TTC549 (cell line): ENCODE measurements around the gene GGA2.
"Not testable (repeated sequence)": the region's sequence is repeated elsewhere in the genome, so short reads cannot be mapped to it uniquely, and the experiment has no call there.

Source experiments
- FAIRE-seq: peaks from 2 replicates; lab custom pipeline; 2012; peaks lifted over from hg19 to GRCh38; lab: Jason Lieb, UNC

The GGA2 gene

DNA sequence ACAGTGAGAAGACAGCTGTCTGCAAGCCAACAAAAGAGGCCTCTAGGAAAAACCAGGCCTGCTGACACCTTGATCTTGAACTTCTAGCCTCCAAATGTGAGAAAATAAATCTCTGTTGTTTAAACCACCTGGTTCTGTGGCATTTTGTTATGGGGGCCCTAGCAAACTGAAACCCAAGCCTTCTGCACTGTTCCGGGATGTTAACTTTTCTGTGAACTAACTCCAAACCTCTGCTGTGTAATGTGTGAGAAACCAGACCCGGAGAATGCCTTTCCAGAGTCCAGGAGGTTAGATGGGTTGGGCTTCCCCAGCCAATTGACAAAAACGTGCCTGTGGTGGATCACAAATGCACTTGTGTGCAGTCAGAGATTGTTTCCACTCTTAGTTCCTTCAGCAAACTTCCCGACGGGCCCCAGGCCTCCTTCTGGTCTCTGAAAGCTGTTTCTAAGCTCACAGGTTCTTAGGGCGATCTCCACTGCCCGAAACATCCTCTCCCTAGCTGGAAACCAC, 13.6 kb upstream of the GGA2 start:
- no peak for FAIRE-seq

DNA sequence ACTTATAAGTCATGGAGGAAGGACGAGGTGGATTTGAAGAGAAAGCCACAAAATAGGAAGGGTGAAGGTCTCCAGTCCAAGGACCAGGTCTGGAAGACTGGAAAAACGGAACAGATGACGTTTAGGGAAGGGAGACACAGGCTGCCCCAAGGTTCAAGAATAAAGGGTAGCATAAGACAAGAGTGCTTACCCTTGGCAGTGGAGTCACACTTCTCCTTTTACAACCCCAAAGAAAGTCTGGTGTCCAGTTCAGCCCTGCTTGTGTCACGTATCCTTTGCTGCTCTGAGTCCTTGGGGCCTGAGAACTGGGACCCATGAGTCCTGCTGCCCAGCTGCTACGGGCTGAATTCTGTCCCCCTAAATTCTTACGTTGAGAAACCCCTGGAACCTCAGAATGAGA, 13.0 kb upstream of the GGA2 start:
- FAIRE-seq = no peak

DNA sequence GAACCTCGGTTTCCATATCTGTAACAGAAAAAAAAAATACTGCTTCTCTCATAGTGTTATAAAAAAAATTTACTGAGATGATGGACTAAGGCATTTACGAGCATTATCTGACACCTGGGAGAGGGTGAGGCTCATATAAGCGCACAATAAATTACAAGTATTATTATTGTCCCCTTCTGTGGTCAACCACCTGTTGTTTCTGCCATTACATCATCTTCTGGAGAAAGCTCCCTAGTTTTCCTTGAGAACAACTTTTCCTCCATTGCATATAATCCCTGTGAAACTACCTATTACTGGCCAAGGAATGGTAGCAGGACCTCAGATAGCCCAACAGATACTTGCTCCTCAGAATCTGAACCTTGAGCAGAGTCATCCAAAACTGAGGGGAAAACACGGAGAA, 11.7 kb upstream of the GGA2 start:
- no peak for FAIRE-seq

DNA sequence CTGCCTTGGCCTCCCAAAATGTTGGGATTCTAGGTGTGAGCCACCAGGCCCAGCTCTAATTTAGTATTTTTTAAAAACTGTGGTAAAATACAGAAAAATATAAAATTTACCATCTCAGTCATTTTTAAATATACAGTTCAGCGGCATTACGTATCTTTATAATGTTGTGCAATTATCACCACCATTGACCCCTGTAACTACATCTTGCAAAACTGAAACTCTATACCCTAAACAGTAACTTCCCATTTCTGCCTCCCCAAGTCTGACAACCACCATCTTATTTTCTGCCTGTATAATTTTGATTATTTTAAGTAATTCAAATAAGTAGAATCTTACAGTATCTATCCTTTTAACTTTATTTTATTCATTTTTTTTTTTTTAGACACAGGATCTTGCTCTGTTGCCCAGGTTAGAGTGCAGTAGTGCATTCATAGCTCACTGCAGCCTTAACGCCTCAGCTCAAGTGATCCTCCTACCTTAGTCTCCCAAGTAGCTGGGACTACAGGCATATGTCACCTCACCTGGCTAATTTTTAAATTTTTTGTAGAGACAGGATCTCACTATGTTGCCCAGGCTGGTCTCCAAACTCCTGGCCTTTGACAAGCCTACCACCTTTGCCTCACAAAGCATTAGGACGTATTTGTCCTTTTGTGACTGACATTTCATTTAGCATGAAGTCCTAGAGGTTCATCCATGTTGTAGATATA, 10.9 kb upstream of the GGA2 start:
- FAIRE-seq = no peak

DNA sequence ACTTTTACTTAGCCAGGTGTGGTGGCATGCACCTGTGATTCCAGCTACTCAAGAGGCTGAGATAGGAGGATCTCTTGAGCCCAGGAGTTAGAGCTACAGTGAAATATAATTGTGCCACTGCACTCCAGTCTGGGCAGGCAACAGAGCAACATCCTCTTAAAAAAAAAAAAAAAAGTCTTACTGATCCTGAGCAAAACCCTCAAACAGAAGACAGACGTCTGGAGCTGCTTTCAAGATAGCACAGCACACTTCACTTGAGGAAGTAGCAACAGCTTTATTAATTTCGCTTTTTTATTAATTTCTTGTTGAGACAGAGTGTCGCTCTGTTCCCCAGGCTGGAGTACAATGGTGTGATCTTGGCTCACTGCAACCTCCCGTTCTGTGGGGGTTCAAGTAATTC, 10.2 kb upstream of the GGA2 start:
- no peak for FAIRE-seq

DNA sequence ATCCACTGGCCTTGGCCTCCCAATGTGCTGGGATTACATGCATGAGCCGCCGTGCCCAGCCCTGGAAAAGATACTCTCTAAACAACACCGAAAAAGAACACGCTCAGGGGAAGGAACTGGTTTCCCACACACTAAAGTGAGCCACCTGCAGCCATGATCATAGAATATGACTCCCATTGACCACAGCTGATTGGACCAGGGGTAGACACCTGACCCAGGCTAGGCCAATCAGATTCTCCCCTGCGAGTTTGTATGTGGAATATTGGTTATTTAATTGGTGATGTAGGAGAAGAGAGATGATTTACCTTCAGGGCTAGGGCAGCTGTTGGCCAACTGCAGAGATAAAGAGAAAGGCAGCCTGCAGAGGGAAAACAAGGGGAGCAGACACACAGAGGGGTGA, 9.0 kb upstream of the GGA2 start:
- no peak for FAIRE-seq

DNA sequence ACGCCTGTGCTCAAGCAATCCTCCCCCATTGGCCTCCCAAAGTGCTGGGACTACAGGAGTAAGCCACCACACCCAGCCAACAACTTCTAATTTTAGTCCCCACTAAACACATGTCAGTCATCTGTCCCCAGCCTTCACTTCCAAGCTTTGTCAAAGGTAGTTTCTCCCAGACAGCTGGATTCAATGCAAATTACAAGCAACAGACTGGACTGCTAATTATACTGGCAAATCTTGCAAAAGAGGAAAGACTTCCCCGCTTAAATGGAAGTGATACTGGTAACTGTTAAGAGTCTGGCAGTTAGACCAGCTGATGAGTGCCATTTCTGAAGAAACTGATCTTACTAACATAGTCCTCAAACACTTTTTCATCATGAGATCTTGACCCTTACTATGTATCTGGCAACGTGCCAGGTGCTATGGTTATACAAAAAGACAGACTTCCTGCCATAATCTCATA, 8.2 kb upstream of the GGA2 start:
- FAIRE-seq = no peak

DNA sequence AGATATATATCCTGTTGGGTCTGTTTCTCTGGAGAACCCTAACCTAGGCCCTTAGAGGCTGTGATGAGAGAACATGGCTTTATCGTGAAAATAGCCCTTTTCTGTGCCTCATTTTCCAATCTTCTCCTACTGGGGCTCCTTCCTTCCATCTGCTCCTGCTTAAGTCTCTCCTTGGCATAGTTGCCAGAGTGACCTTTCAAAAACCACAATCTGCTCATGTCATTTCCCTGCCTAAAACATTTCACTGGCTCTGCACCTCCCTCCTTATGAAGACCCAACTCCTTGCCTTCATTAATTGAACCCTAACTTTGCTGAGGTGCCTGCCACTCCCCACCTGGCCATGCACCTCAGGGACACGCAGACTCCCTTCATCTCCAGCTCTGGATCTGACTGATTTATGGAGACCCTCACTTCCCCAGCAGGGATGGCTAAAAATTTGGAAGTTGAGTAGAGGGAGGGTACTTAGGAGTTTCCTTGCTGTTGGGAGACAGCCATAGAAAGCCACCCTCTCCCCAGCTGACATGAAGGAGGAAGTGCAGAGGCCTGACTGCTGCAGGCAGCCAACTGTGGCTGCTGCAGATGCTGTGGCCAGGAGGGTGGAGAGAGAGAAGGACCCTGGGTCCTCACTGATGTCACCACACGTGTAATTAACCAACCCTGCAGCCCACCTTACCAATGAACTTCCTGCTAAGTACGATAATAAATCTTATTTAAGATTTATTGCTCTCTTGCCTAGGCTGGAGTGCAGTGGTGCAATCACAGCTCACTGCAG, 6.3 kb upstream of the GGA2 start:
- FAIRE-seq = no peak

DNA sequence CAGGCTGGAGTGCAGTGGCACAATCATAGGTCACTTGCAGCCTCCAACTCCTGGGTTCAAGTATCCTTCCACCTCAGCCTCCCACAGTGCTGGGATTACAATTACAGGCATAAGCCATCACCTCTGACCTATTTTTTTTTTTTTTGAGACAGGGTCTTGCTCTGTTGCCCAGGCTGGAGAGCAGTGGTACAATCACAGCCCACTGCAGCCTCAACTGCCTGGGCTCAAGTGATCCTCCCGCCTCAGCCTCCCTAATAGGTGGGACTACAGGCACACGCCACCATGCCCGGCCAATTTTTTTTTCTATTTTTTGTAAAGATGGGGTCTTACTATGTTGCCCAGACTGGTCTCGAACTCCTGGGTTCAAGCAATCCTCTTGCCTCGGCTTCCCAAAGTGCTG, 5.6 kb upstream of the GGA2 start:
- FAIRE-seq = no peak

DNA sequence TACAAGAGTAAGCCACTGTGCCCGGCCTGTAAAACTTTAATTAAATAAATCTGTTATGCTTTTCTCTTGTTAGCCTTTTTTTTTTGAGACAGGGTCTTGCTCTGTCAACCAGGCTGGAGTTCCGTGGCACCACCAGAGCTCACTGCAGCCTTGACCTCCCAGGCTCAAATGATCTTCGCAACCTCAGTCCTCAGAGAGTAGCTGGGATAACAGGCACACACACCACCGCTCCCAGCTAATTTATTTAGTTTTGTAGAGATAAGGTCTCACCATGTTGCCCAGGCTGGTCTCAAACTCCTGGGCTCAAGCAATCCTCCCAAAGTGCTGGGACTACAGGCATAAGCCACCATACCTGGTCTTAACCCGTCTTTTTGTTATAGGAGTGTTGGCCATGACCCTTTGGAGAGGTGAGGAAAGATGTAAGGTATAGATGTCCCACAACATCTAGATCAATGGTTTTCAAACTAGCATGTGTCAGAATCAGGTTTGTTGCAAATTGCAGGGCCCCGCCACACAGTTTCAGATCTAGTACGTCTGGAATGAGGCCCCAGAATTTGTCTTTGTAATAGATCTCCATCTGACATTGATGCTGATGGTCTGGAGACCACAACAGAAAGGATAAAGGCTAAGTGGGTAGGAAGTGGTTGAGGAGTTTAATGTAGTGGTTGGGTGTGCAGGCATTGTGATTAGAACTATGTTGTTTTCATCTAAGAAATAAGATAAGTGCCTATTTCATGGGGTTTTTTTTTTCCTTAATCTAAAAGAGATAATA, 4.3 kb upstream of the GGA2 start:
- FAIRE-seq = no peak

DNA sequence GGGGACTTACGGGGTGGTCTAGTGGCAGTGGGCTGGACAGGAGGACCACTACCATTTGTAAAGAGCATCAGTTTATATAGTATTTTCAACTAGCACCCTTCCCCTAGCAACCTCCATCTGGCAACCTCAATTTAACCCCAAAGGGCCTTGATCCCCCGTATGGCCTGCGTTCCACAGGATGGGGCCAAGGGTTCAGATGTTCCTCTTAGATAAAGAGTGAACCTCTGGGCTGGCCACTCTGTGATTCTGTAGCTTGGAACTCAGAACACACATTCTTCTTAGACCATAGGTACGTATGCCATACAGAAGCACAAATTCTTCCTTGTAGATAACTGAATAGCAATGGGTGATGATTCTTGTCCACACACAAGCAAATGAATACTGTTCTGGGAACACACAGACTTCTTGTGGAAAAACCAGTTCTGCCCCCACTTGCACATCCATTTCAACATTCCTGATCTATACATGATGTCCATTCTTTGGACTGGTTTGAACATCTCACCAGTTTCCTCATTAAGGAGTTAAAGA, 1.9 kb upstream of the GGA2 start:
- no peak for FAIRE-seq

DNA sequence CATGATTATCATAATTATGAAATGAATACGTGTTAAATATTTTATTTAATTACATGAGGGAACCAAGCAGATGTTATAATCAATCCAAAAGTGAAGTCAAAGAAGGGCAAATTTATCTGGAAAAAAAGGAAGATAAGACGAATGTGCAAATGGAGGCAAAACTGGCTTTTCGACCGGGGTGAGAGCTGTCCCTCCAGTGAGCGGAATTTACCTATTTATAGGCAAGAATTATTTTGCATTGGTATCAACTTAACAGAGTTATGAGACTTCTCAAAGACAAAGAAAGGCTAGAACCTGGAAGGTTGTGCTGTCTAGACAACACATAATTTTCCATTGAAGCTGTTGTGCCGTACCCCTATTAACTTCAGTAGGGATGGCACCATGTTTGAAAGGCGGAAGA, 1.4 kb upstream of the GGA2 start:
- FAIRE-seq = no peak

DNA sequence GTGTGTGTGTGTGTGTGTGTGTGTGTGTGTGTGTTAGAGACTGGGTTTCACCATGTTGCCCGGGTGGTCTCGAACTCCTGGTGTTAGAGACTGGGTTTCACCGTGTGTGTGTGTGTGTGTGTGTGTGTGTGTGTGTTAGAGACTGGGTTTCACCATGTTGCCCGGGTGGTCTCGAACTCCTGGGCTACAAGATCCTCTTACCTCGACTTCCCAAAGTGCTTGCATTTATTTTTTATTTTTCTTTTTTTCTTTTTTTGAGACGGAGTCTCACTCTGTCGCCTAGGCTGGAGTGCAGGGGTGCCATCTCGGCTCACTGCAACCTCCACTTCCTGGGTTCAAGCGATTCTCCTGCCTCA, 599 bp upstream of the GGA2 start:
- FAIRE-seq = not testable (repeated sequence)

DNA sequence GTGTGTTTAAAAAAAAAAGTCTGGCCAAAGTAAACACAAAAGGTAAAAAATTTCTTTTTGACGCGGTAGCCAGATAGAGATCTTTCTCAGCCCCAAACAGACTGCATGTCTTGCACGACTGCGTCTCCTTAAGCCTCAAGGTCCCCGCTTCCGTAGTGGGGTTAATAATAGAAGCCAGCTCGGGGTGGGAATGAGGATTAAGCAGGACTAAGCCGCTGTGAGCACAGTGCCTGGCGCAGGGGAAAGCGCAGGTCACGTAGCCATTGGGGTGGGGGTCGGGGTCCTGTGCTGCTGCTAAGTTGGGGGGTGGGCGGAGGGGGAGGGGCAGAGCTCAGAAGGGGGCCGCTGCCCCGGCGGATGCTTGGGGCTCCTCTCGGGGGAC, 521 bp downstream of the GGA2 start:
- no peak for FAIRE-seq

DNA sequence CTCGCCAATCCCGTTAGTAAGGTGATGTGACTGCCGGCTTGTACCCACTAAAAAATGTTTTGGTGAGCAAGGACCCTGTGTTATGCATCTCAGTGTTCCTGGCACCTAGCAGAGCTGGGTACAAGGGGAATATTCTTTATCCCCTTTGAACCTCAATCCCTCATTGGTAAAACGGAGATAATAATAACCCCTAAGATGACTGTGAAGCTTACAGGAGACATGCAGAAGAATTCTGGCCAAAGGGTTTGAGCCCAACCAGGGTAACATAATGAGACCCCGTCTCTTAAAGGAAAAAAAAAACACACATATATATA, 896 bp downstream of the GGA2 start:
- no peak for FAIRE-seq

DNA sequence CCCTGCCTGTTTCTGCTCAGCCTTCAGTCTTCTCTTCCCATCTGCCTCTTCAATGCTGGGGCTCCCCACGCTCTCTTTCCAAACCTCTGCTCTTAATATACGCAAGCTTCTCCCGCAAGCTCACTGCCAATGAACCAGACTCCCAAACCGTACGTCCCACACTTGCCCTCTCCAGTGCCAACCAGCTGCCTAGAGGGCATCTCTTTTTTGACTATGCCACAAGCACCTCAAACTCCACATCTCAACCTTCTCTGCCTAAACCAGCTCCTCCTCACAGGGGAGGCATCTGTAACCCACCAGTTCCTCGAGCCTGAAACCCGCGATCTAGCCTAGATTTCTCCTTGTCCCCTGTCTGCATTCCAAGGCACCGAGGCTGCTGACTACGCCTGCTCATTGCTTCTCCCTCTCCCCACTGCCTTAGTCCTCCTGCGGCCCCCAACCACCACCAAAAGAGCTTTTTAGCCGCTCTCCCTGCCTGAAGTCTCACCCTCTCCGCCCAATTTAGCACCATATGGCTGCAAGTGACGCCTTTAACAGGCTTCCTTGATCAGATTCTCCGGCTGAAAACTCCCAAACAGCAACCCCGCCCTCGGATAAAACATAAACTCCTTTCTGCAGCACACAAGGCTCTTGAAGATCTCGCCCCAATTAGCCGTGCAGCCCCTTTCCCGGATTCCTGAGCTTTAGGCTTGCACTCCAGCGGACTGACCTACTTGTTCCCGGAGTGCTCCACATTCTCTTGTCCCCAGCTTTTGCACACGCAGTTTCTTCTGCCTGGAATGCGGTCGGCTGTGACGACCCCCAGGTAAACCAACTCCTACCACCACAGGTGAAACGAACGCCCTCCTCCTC, 1.5 kb downstream of the GGA2 start:
- no peak for FAIRE-seq

DNA sequence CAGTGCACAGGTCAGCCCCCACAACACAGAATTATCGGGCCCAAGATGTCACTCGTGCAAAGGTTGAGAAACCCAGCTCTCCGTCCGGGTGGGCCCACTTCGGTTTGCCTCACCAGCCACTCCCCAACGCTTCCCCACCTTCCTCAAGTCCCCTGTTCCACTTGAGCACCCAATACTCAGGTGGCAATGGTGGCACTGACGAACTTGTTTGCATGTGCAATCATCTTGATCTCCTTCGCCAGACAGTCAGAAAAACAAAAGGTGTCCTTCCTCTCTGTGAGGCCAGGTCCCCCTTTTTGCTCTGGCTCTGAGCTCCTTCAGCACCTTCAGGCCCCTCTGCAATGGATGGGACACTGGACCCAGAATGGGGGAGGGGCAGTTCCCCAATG, 3.7 kb downstream of the GGA2 start:
- no peak for FAIRE-seq

DNA sequence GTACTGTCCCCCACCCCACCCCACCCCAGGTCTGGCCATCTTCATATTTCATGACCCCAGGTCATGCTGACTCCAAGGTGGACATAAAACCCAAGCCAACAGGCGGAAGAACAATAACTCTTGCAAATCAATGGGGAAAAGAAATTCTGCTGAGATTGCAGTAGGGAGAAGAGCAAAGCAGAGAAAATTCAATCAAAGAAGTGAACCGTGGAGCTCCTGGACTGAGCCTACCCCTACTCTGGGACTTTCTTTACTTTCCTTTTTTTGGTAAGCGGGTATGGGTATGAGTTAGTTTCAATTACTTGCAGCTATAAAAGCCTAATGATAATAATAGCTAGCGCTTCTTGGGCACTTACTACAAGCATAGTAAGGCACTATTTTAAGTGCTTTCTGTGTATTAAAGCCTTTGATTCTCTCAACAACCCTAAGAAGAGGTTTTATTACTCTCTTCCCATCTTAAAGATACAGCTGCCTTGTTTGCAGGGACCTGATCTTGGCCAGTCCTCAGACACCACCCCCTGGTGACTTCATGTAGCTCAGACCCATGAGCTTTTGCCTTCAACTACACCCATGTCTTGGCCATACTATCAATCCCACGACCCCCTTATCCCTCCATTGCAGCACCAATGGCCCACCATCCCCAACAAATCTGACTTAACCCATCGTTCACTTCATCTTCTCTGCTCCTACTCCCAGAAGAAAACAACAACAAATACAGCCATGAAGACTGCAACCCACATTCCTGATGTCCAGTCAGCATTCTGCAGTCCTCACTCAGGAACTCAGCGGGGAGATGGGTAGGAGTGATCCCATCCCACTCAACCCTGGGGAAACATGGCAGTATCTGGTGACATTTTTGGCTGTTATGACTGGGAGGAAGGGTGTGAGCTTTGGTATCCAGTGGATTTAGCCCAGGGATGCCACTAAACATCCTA, 4.4 kb downstream of the GGA2 start:
- no peak for FAIRE-seq

DNA sequence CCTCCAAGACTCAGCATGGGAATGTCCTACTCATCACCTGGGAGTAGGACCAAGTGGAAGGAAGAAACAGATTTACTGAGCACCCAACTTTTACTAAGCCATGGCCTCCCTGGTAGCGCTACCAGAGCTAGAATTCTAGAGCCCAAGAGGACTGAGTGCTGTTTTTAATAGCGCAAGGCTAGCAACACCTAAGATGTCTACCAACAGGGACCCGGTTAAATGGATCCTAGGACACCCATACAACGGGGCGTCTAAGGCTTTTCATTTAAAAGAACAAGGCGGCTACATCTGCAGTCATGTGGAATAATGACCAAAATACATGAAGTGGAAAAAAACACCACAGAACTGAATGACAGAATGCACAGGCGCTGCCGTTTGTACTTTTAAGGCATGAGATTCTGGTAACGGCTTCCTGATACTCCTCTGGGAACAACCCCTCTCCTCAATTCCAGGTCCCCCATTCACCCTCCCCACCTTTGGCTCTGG, 5.1 kb downstream of the GGA2 start:
- FAIRE-seq = no peak

DNA sequence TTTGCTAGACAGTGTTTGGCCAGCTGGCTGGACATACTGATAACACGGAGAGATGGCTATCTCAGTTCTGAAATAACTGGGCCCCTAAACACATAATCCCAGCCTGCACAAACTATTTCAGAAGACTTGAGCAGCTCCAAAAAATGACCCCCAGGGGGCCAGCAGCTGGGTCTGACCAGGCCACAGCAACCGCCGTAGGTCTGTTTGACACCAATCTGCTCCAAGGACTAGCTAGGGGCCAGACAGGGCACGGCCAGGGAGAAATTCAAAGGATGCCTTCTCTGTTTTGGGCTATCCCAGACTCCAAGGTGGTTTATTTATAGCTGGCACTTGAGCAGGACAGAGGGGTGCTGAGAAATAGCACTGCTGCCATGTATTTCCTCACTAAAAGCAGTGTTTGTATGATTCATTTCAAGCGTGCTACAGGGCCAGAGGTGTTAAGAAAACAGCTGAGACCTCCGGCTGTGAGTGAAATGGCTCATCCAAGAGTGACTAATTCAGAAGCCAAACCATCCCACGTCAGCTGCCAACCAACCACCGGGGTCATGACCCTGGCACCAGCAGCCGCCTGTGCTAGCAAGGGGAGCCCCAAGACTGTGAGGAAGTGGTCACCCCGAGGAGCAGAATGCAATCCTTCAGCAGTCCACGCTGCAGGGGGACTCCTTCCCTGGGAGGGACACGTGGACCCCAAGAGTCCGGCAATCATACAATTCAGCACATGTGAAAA, 5.7 kb downstream of the GGA2 start:
- no peak for FAIRE-seq
